HEK293T (cell line): ENCODE data around the gene CCDC85A.

Source experiments
- CTCF ChIA-PET: fragments of 350-600 bp; formaldehyde crosslinking; extraction: SDS; loops from one replicate; lab custom pipeline; 2021; ENCODE audit warnings: antibody characterized with exemption, inconsistent platforms; lab: Yijun Ruan, JAX
- POLR2A ChIA-PET: fragments of 350-600 bp; formaldehyde crosslinking; extraction: SDS; loops from one replicate; lab custom pipeline; 2020; ENCODE audit warnings: antibody characterized with exemption, inconsistent platforms; lab: Yijun Ruan, JAX
- DNase-seq: peaks from one replicate; pipeline ENCODE4 v3.0.0; 2012; ENCODE audit warnings: mixed read lengths; ENCODE audit errors: extremely low spot score
- ARNT ChIP-seq: fragments of 450-650 bp; IDR thresholded peaks from 2 replicates; pipeline ENCODE4 v1.6.1; 2017; ENCODE audit warnings: mild to moderate bottlenecking
- BHLHE40 ChIP-seq: fragments of 450-650 bp; IDR thresholded peaks from 2 replicates; pipeline ENCODE4 v1.6.1; 2016; ENCODE audit warnings: mild to moderate bottlenecking, moderate library complexity, borderline replicate concordance
- CTBP1 ChIP-seq: fragments of 450-650 bp; IDR thresholded peaks from 2 replicates; pipeline ENCODE4 v1.6.1; 2016; ENCODE audit warnings: borderline replicate concordance
- ELF4 ChIP-seq: fragments of 450-650 bp; IDR thresholded peaks from 2 replicates; pipeline ENCODE4 v1.6.1; 2017; ENCODE audit warnings: antibody characterized with exemption
- FOXA1 ChIP-seq: fragments of 450-650 bp; IDR thresholded peaks from 2 replicates; pipeline ENCODE4 v1.6.1; 2016; ENCODE audit warnings: mild to moderate bottlenecking
- FOXK2 ChIP-seq: fragments of 450-650 bp; IDR thresholded peaks from 2 replicates; pipeline ENCODE4 v1.6.1; 2016; ENCODE audit warnings: mild to moderate bottlenecking
- FOXM1 ChIP-seq: fragments of 450-650 bp; IDR thresholded peaks from 2 replicates; pipeline ENCODE4 v1.6.1; 2017; ENCODE audit warnings: mild to moderate bottlenecking, borderline replicate concordance
- HDGF ChIP-seq: fragments of 450-650 bp; IDR thresholded peaks from 2 replicates; pipeline ENCODE4 v1.6.1; 2017; ENCODE audit warnings: antibody characterized with exemption, borderline replicate concordance
- L3MBTL2 ChIP-seq: fragments of 450-650 bp; conservative IDR thresholded peaks from 2 replicates; pipeline ENCODE4 v1.6.1; 2016; ENCODE audit warnings: mild to moderate bottlenecking
- LEF1 ChIP-seq: fragments of 450-650 bp; IDR thresholded peaks from 2 replicates; pipeline ENCODE4 v1.6.1; 2017; ENCODE audit warnings: mild to moderate bottlenecking, borderline replicate concordance
- NFRKB ChIP-seq: fragments of 450-650 bp; IDR thresholded peaks from 2 replicates; pipeline ENCODE4 v1.6.1; 2016; ENCODE audit warnings: mild to moderate bottlenecking, moderate library complexity
- PKNOX1 ChIP-seq: fragments of 450-650 bp; IDR thresholded peaks from 2 replicates; pipeline ENCODE4 v1.6.1; 2016
- SP1 ChIP-seq: fragments of 450-650 bp; IDR thresholded peaks from 2 replicates; pipeline ENCODE4 v1.6.1; 2017
- SUZ12 ChIP-seq: fragments of 450-650 bp; IDR thresholded peaks from 2 replicates; pipeline ENCODE4 v1.6.1; 2016; ENCODE audit warnings: mild to moderate bottlenecking
- TARDBP ChIP-seq: fragments of 450-650 bp; IDR thresholded peaks from 2 replicates; pipeline ENCODE4 v1.6.1; 2016
- ZNF384 ChIP-seq: fragments of 450-650 bp; IDR thresholded peaks from 2 replicates; pipeline ENCODE4 v1.6.1; 2016

The CCDC85A gene

GRCh38 chr2:56202381-56203121, 18.8 kb downstream of the CCDC85A start:
- DNase-seq: no peak
- CTCF ChIA-PET: interaction anchor here (0.7 kb wide), 1 partner anchor 19 kb away, joined by 4 read pairs; no protein-coding TSS in a partner anchor
- TF ChIP-seq LEF1 (no peak), L3MBTL2 (no peak), CTBP1 (no peak), PKNOX1 (no peak), ELF4 (no peak), SUZ12 (no peak), ARNT (no peak)
- POLR2A ChIA-PET: no interaction called here

GRCh38 chr2:56204556-56204955, 20.8 kb downstream of the CCDC85A start:
- TF ChIP-seq NFRKB: no peak
- TF ChIP-seq ARNT: no peak
- TF ChIP-seq FOXM1: no peak
- TF ChIP-seq ELF4: no peak
- TF ChIP-seq HDGF: no peak
- TF ChIP-seq TARDBP: no peak
- CTCF ChIA-PET: no interaction called here
- POLR2A ChIA-PET: no interaction called here

GRCh38 chr2:56206250-56206649, 22.5 kb downstream of the CCDC85A start:
- TF ChIP-seq TARDBP (no peak), HDGF (no peak), FOXK2 (no peak), L3MBTL2 (no peak), FOXM1 (no peak), PKNOX1 (no peak), LEF1 (no peak), NFRKB (no peak), CTBP1 (no peak), ARNT (no peak), ZNF384 (no peak), SP1 (no peak), SUZ12 (no peak), FOXA1 (no peak), BHLHE40 (no peak), ELF4 (no peak)
- no peak for DNase-seq
- ChIA-PET CTCF (no interaction called here), POLR2A (no interaction called here)

More at GRCh38 chr2:56204556-56204955, 20.8 kb downstream of the CCDC85A start:
- DNase-seq: no peak

GRCh38 chr2:56207760-56208159, 24.0 kb downstream of the CCDC85A start:
- ChIA-PET POLR2A (no interaction called here), CTCF (no interaction called here)
- DNase-seq: no peak
- TF ChIP-seq FOXK2: no peak
- TF ChIP-seq BHLHE40: no peak
- no peak for TF ChIP-seq FOXA1
- no peak for TF ChIP-seq ARNT
- TF ChIP-seq PKNOX1: no peak
- TF ChIP-seq CTBP1: no peak
- TF ChIP-seq LEF1: no peak
- no peak for TF ChIP-seq FOXM1
- TF ChIP-seq ELF4: no peak
- TF ChIP-seq L3MBTL2: no peak
- TF ChIP-seq NFRKB: no peak
- TF ChIP-seq HDGF: no peak
- no peak for TF ChIP-seq SUZ12
- no peak for TF ChIP-seq TARDBP
- no peak for TF ChIP-seq SP1
- no peak for TF ChIP-seq ZNF384

- no peak for TF ChIP-seq CTBP1
- no peak for TF ChIP-seq FOXA1
- TF ChIP-seq ELF4: no peak
- no peak for TF ChIP-seq NFRKB
- no peak for TF ChIP-seq SUZ12
- no peak for TF ChIP-seq PKNOX1
- no peak for TF ChIP-seq FOXK2
- CTCF ChIA-PET: no interaction called here
- POLR2A ChIA-PET: no interaction called here
- no peak for DNase-seq
These were observed 24.6 kb downstream of the CCDC85A start for GRCh38 chr2:56208380-56208779.

- ChIA-PET POLR2A (no interaction called here), CTCF (no interaction called here)
- DNase-seq: no peak
- TF ChIP-seq FOXK2 (no peak), LEF1 (no peak), CTBP1 (no peak), PKNOX1 (no peak), BHLHE40 (no peak), L3MBTL2 (no peak), ZNF384 (no peak), HDGF (no peak), SUZ12 (no peak), TARDBP (no peak)
These were observed 25.9 kb downstream of the CCDC85A start for GRCh38 chr2:56209701-56210100.
